DMS153 (cell line): ENCODE measurements around the gene LAMC1.

Source experiments
- DNase-seq: peaks from one replicate; lab custom pipeline; 2025; lab: John Stamatoyannopoulos, UW

Gene LAMC1

GRCh38 chr1:183106746-183107145 lies 83.5 kb downstream of the LAMC1 start:
- no peak for DNase-seq

GRCh38 chr1:183110326-183110880 lies 87.2 kb downstream of the LAMC1 start:
- no peak for DNase-seq

GRCh38 chr1:183114441-183114840 lies 91.2 kb downstream of the LAMC1 start:
- DNase-seq: no peak

GRCh38 chr1:183116416-183116815 lies 93.2 kb downstream of the LAMC1 start:
- DNase-seq: no peak

GRCh38 chr1:183121609-183122008 lies 98.4 kb downstream of the LAMC1 start:
- no peak for DNase-seq

- peak; percentile 67 for DNase-seq
Observed at GRCh38 chr1:183124259-183124658, 101.0 kb downstream of the LAMC1 start.

- DNase-seq: no peak
Observed at GRCh38 chr1:183125279-183125999, 102.2 kb downstream of the LAMC1 start.

GRCh38 chr1:183126000-183126366 lies 102.8 kb downstream of the LAMC1 start:
- no peak for DNase-seq

- DNase-seq: no peak
Observed at GRCh38 chr1:183126528-183126927, 103.3 kb downstream of the LAMC1 start.

- no peak for DNase-seq
Observed at GRCh38 chr1:183129921-183130690, 106.9 kb downstream of the LAMC1 start.

- no peak for DNase-seq
Observed at GRCh38 chr1:183131166-183131565, 107.9 kb downstream of the LAMC1 start.

- no peak for DNase-seq
Observed at GRCh38 chr1:183135336-183135735, 112.1 kb downstream of the LAMC1 start.

GRCh38 chr1:183137782-183138181 lies 114.6 kb downstream of the LAMC1 start:
- no peak for DNase-seq

- DNase-seq: no peak
Observed at GRCh38 chr1:183138301-183138700, 115.1 kb downstream of the LAMC1 start.

GRCh38 chr1:183139281-183139942 lies 116.2 kb downstream of the LAMC1 start:
- peak; percentile 16 for DNase-seq

GRCh38 chr1:183140633-183141032 lies 117.4 kb downstream of the LAMC1 start:
- no peak for DNase-seq

- DNase-seq: no peak
Observed at GRCh38 chr1:183142171-183142570, 119.0 kb downstream of the LAMC1 start.

- DNase-seq: no peak
Observed at GRCh38 chr1:183143576-183144315, 120.5 kb downstream of the LAMC1 start.

GRCh38 chr1:183144752-183145151 lies 121.5 kb downstream of the LAMC1 start:
- no peak for DNase-seq

GRCh38 chr1:183147735-183148134 lies 124.5 kb downstream of the LAMC1 start:
- DNase-seq: no peak

- no peak for DNase-seq
Observed at GRCh38 chr1:183148599-183148998, 125.4 kb downstream of the LAMC1 start.

- no peak for DNase-seq
Observed at GRCh38 chr1:183149273-183149672, 126.1 kb downstream of the LAMC1 start.
